BJ (cell line): Measurements from ENCODE around the gene ZNF483. TPM values are rescaled to one million over a fixed set of nuclear protein-coding genes. Genes with fewer than 3 reads are reported as not detected.
"Not testable (repeated sequence)": the region's sequence is repeated elsewhere in the genome, so short reads cannot be mapped to it uniquely, and the experiment has no call there.

Source experiments
- CTCF ChIA-PET: fragments of 350-600 bp; formaldehyde crosslinking; extraction: SDS; loops from one replicate; lab custom pipeline; 2021; ENCODE audit warnings: antibody characterized with exemption, inconsistent platforms; lab: Yijun Ruan, JAX
- POLR2A ChIA-PET: fragments of 300-600 bp; sonication (Branson Sonifier 250); formaldehyde crosslinking; extraction: SDS; loops from one replicate; lab custom pipeline; 2021; ENCODE audit warnings: antibody characterized with exemption; lab: Charles Lee
- DNase-seq: peaks from one replicate; pipeline ENCODE4 v3.0.0-alpha.2; 2011; ENCODE audit warnings: low read depth
- H3K27me3 ChIP-seq: 2 replicates; pipeline ENCODE4 v1.6.0; 2011; ENCODE audit warnings: low read length; ENCODE audit not compliant: control insufficient read depth, insufficient read depth
- H3K36me3 ChIP-seq: 2 replicates; pipeline ENCODE4 v1.5.1; 2011; ENCODE audit warnings: low read length; ENCODE audit not compliant: control insufficient read depth, insufficient read depth
- H3K4me3 ChIP-seq: 2 replicates; pipeline ENCODE4 v1.5.1; 2011; ENCODE audit warnings: low read depth, mild to moderate bottlenecking, control low read depth, low read length
- CTCF ChIP-seq: IDR thresholded peaks from 2 replicates; pipeline ENCODE4 v1.5.1; 2011; ENCODE audit warnings: low read depth, mild to moderate bottlenecking, control low read depth, inconsistent platforms, low read length, moderate library complexity; ENCODE audit not compliant: insufficient read depth
- polyA plus RNA-seq: library from polyadenylated mRNA; depleted of rRNA; stranded (reverse); fragments of >200 nt; gene quantifications from 2 replicates; pipeline ENCODE4 v1.2.3, GENCODE V29; 2011

Gene ZNF483
- polyA plus RNA-seq, 1 experiment, result 0.70 TPM

- no peak for TF ChIP-seq CTCF
- Histone ChIP-seq H3K4me3 (no peak overlapping the region), H3K27me3 (no peaks in the 10 kb centered on the region), H3K36me3 (peaks cover 26% of the 10 kb centered on the region)
- POLR2A ChIA-PET, result no interaction called here
- CTCF ChIA-PET, result no interaction called here
- no peak for DNase-seq
These were observed 41.3 kb downstream of the ZNF483 start for GRCh38 chr9:111566234-111566633.

- H3K4me3 ChIP-seq, CTCF ChIA-PET, H3K27me3 ChIP-seq, DNase-seq, POLR2A ChIA-PET: not testable (repeated sequence)
- H3K36me3 ChIP-seq, result peaks cover 28% of the 10 kb centered on the region
These were observed 43.1 kb downstream of the ZNF483 start for GRCh38 chr9:111568127-111568526.

- ChIA-PET CTCF (interaction anchor here (0.8 to 1.2 kb wide), 2 partner anchors 12 to 794 kb away, joined by 3 to 4 read pairs; no protein-coding TSS in a partner anchor), POLR2A (interaction anchor here (0.7 kb wide), 1 partner anchor 123 kb away, joined by 3 read pairs; no protein-coding TSS in a partner anchor)
- no peak for TF ChIP-seq CTCF
- DNase-seq, result peak; percentile 26
- H3K36me3 ChIP-seq, result peaks cover 19% of the 10 kb centered on the region
- H3K4me3 ChIP-seq, result no peak overlapping the region
- H3K27me3 ChIP-seq, result no peaks in the 10 kb centered on the region
These were observed 48.1 kb downstream of the ZNF483 start for GRCh38 chr9:111572950-111573604.

GRCh38 chr9:111582888-111583287, 57.9 kb downstream of the ZNF483 start:
- POLR2A ChIA-PET, result no interaction called here
- no peak overlapping the region for H3K4me3 ChIP-seq
- peaks cover 13% of the 10 kb centered on the region for H3K36me3 ChIP-seq
- TF ChIP-seq CTCF, result no peak
- CTCF ChIA-PET, result interaction anchor here (1.0 kb wide), 1 partner anchor 15 kb away, joined by 4 read pairs; no protein-coding TSS in a partner anchor
- no peaks in the 10 kb centered on the region for H3K27me3 ChIP-seq
- DNase-seq, result no peak

- Histone ChIP-seq H3K36me3 (peaks cover 11% of the 10 kb centered on the region), H3K4me3 (no peak overlapping the region), H3K27me3 (no peaks in the 10 kb centered on the region)
- no peak for DNase-seq
- ChIA-PET CTCF (no interaction called here), POLR2A (no interaction called here)
- TF ChIP-seq CTCF, result no peak
These were observed 61.4 kb downstream of the ZNF483 start for GRCh38 chr9:111586378-111586777.

GRCh38 chr9:111588846-111589245, 63.9 kb downstream of the ZNF483 start:
- CTCF ChIA-PET, result interaction anchor here (0.6 kb wide), 1 partner anchor 102 kb away, joined by 4 read pairs; no protein-coding TSS in a partner anchor
- POLR2A ChIA-PET, result no interaction called here
- DNase-seq, result no peak
- Histone ChIP-seq H3K4me3 (no peak overlapping the region), H3K27me3 (no peaks in the 10 kb centered on the region), H3K36me3 (peaks cover 9% of the 10 kb centered on the region)
- no peak for TF ChIP-seq CTCF
